MCF 10A (cell line): ENCODE data around the gene GNB1. TPM values are rescaled to one million over a fixed set of nuclear protein-coding genes. Genes with fewer than 3 reads are reported as not detected.

Experiments used
- BruUV-seq: library from RNA; stranded (reverse); fragments of 400-500 nt; replicated peaks from 2 replicates; lab custom pipeline; 2021; lab: Mats Ljungman, UMichigan
- CTCF ChIA-PET: fragments of 300-600 bp; sonication (Branson Sonifier 250); formaldehyde crosslinking; extraction: SDS; loops from one replicate; lab custom pipeline; 2021; ENCODE audit warnings: antibody characterized with exemption, inconsistent platforms; lab: Yijun Ruan, JAX
- POLR2A ChIA-PET: fragments of 300-600, 350-650 bp; sonication (Branson Sonifier 250); formaldehyde crosslinking; extraction: SDS; loops from one replicate; lab custom pipeline; 2020; ENCODE audit warnings: antibody characterized with exemption, inconsistent platforms; lab: Yijun Ruan, JAX
- DNase-seq: peaks from one replicate; pipeline ENCODE4 v3.0.0-alpha.2; 2018; ENCODE audit not compliant: unreplicated experiment
- H3K27ac Mint-ChIP-seq: one replicate; pipeline ENCODE4 v1.8.0; 2022; ENCODE audit warnings: mild to moderate bottlenecking, low read depth, mixed read lengths; ENCODE audit not compliant: unreplicated experiment
- H3K27me3 Mint-ChIP-seq: one replicate; pipeline ENCODE4 v1.8.0; 2022; ENCODE audit warnings: mixed read lengths; ENCODE audit not compliant: insufficient read depth, unreplicated experiment
- H3K36me3 Mint-ChIP-seq: one replicate; pipeline ENCODE4 v1.8.0; 2022; ENCODE audit warnings: mild to moderate bottlenecking, moderate library complexity, mixed read lengths; ENCODE audit not compliant: insufficient read depth, unreplicated experiment
- H3K4me1 Mint-ChIP-seq: one replicate; pipeline ENCODE4 v1.8.0; 2022; ENCODE audit warnings: mixed read lengths; ENCODE audit not compliant: insufficient read depth, unreplicated experiment
- H3K4me3 Mint-ChIP-seq: one replicate; pipeline ENCODE4 v1.8.0; 2022; ENCODE audit warnings: mild to moderate bottlenecking, moderate library complexity, mixed read lengths; ENCODE audit not compliant: unreplicated experiment
- H3K9me3 Mint-ChIP-seq: one replicate; pipeline ENCODE4 v1.8.0; 2022; ENCODE audit warnings: mixed read lengths; ENCODE audit not compliant: unreplicated experiment
- CTCF ChIP-seq: fragments of 200-600 bp; IDR thresholded peaks from one replicate; pipeline ENCODE4 v1.8.0; 2022; ENCODE audit warnings: antibody characterized with exemption, mild to moderate bottlenecking; ENCODE audit not compliant: unreplicated experiment
- intact Hi-C: fragments of 100-400 bp; cut with micrococcal nuclease; formaldehyde crosslinking; loops from 2 replicates; pipeline ENCODE4 v1.14.1; 2022
- total RNA-seq: library from RNA; stranded (reverse); gene quantifications from 2 replicates; pipeline ENCODE4 v1.2.3, GENCODE V29; 2022

GNB1 gene
- total RNA-seq, 1 experiment from 2014 or later: 430 TPM

GRCh38 chr1:1927751-1928150 is 36.9 kb upstream of the GNB1 start:
- intact Hi-C loops: no loop called here
- H3K4me1 Mint-ChIP-seq: no peaks in the 10 kb centered on the region
- DNase-seq: no peak
- H3K9me3 Mint-ChIP-seq: no peaks in the 10 kb centered on the region
- H3K4me3 Mint-ChIP-seq: no peak overlapping the region
- POLR2A ChIA-PET: interaction anchor here (0.6 kb wide), 1 partner anchor 76 kb away, joined by 3 read pairs; the partner anchor contains the start of gene CFAP74
- no peak overlapping the region for H3K27ac Mint-ChIP-seq
- CTCF ChIA-PET: interaction anchor here (0.6 kb wide), 1 partner anchor 15 kb away, joined by 3 read pairs; no protein-coding TSS in a partner anchor
- TF ChIP-seq CTCF: no peak
- H3K27me3 Mint-ChIP-seq: no peaks in the 10 kb centered on the region
- no TSS peak for BruUV-seq
- H3K36me3 Mint-ChIP-seq: peaks cover 7% of the 10 kb centered on the region

- intact Hi-C loops: no loop called here
- Mint-ChIP-seq H3K27ac (no peak overlapping the region), H3K4me1 (no peaks in the 10 kb centered on the region), H3K4me3 (no peak overlapping the region), H3K36me3 (peaks cover 7% of the 10 kb centered on the region), H3K9me3 (no peaks in the 10 kb centered on the region), H3K27me3 (no peaks in the 10 kb centered on the region)
- ChIA-PET CTCF (interaction anchor here (0.6 kb wide), 1 partner anchor 16 kb away, joined by 3 read pairs; no protein-coding TSS in a partner anchor), POLR2A (no interaction called here)
- BruUV-seq: no TSS peak
- TF ChIP-seq CTCF: no peak
- no peak for DNase-seq
Measured at GRCh38 chr1:1926886-1927660, 36.2 kb upstream of the GNB1 start.

GRCh38 chr1:1926346-1926811 is 35.5 kb upstream of the GNB1 start:
- H3K36me3 Mint-ChIP-seq: peaks cover 7% of the 10 kb centered on the region
- no TSS peak for BruUV-seq
- no peak for DNase-seq

More at GRCh38 chr1:1926346-1926811, 35.5 kb upstream of the GNB1 start:
- TF ChIP-seq CTCF: no peak
- Mint-ChIP-seq H3K4me3 (no peak overlapping the region), H3K4me1 (no peaks in the 10 kb centered on the region), H3K27ac (no peak overlapping the region), H3K9me3 (no peaks in the 10 kb centered on the region), H3K27me3 (no peaks in the 10 kb centered on the region)
- CTCF ChIA-PET: interaction anchor here (0.5 to 1.4 kb wide), 2 partner anchors 17 to 118 kb away, joined by 3 read pairs; no protein-coding TSS in a partner anchor
- POLR2A ChIA-PET: no interaction called here
- intact Hi-C loops: no loop called here
